LoVo (cell line): Measurements from ENCODE around the gene SRPK1.

Experiments used
- DNase-seq: peaks from one replicate; pipeline ENCODE4 v3.0.0-alpha.2; 2016; ENCODE audit warnings: low spot score

SRPK1 gene

GRCh38 chr6:35817515-35817914 is 103.4 kb downstream of the SRPK1 start:
- no peak for DNase-seq

- DNase-seq = no peak
These were observed 109.3 kb downstream of the SRPK1 start for GRCh38 chr6:35811699-35811995.

DNA sequence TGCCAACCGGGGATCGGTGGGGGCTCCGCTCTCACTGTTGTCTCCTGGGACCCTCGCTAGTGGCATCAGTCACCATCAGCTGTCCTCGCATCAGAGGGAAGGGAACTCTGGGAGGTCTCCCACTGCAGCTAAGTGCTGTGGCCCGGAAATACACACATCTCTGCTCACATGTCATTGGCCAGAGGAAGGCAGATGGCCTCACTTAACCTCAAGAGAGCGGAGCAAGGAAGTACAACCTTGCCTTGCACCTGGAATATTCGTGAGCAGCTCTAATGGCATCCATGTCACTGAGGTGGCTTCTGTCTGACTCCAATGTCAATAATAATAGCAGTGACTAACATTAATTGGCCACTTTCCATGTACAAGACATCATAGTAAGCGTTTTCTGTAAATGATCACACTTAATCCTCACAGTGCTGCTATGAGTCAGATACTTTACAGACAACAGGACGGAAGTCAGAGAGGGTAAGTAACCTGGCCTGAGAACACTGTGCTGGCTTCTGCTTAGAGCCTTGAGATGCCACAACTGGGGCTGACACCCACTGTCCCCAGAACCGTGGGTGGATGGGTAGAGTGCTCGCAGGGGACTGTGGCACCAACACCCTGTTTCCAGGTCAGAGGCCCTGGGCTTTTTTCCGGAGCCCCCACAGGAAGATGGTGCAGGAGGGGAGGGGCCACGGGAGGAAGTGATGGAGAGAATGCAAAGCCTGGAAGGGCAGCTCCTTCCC is 109.8 kb downstream of the SRPK1 start:
- DNase-seq = peak; percentile 86

DNA sequence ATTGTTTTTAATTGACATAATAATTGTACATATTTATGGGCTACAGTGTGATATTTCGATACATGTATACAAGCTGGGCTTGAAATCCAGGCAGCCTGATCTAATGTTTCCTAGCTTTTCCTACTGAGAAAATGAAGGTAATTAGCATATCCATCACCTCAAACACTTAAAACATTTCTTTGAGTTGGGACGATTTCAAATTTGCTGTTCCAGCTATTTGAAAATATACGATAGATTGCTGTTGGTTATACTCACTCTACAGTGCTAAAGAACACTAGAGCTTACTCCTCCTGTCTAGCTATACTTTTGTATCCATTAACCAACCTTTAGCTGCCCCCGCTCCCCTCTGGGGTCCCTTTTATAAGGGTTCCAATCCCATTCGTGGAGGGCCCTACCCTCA is 111.1 kb downstream of the SRPK1 start:
- no peak for DNase-seq

- no peak for DNase-seq
These were observed 112.2 kb downstream of the SRPK1 start for GRCh38 chr6:35808688-35809087.

- peak; percentile 39 for DNase-seq
These were observed 115.7 kb downstream of the SRPK1 start, which contains the start of gene LHFPL5 for GRCh38 chr6:35804996-35805736. Gene LHFPL5 (plus strand): TSS chr6:35805352. CDS start chr6:35805671, 319 bp downstream.

DNA sequence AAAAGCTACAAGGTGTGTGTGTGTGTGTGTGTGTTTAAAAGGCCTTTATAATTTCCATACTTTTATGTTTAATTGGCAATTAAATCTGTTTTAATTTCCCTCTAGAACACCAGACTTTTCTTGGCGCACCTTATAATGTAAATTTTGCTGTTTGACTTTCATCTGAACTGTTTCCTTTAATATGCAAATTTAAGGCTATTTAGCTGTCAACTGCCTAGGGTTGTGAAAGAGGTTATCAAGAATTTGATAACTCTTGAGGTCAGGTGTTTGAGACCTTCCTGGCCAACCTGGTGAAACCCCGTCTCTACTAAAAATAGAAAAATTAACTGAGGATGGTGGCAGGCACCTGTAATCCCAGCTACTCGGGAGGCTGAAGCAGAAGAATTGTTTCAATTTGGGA is 119.8 kb downstream of the SRPK1 start:
- DNase-seq = no peak

DNA sequence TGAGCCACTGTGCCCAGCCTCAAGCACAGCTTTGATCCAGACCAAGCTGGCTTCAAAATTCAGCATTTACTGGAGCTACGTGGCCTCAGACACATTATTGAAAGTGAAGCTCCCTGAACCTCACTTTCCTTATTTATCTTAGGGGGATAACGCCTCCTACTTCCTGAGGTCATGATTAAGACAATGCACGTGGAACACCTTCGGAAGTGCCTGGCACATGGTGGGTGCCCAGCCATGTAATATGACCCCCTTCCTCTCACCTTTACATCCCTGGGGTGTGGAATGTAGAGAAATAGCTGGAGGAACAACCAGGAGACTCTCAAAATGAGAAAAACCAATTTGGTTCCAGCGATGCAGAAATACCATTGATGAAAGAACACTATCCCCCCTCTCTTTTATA is 122.2 kb downstream of the SRPK1 start:
- DNase-seq = no peak

- DNase-seq = no peak
These were observed 122.9 kb downstream of the SRPK1 start for GRCh38 chr6:35797837-35798526.

GRCh38 chr6:35796236-35796635 is 124.7 kb downstream of the SRPK1 start:
- no peak for DNase-seq

- no peak for DNase-seq
These were observed 125.3 kb downstream of the SRPK1 start for GRCh38 chr6:35795453-35796071.

DNA sequence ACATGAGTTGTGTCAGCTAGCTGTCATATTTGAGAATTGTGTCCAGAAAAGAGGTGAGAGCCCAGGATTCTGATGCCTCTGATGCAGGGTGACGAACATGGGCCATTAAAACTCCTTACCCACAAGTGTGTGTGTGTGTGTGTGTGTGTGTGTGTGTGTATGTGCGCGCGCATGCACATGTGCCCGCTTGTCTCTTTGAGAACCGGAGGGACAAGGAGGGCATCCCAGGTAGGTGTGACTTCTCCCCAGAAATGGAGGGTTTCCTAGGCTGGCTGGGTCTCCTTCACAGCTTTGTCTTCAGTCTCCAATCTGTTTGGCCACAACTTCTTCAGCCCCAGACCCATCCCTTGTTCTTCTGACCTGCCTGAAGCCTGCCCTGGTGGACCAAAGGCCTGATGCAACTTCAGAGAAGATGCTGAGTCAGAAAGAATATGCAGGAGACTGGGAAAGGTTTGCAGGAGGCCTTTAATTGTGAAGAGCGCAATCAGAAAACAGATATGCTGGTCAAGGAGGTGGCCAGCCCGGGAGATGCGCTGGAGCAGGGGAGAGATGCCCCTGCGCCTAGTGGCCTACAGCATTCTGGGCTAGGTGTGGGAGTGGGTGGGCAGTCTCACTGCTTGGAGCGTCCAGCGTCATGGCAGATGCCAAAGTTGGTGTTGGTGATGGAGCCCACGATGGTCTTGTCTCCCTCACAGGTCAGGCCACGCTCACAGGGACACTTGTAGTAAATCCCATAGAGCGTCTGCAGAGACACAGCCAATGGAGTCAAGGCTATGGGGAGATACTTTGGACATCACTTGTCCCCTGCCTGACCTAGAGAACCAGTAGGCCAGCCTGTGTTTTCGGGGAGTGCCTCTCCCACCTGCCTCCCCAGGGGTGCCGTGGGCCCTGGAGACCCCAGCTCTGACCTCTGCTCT is 126.1 kb downstream of the SRPK1 start:
- no peak for DNase-seq

DNA sequence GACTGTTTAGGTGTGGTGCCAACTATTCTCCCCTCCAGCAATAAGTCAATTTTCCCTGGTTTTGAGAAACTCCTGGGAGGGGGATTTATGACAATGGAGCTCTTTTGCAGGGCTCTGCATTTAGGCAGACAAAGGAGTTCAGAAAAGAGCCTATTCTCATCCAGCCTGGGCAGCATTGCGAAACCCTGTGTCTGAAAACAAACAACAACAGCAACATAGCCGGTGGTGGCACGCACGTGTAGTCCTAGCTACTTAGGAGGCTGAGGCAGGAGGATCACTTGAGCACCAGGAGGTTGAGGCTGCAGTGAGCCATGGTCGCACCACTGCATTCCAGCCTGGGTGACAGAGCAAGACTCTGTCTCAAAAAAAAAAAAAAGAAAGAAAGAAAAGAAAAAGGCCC is 130.2 kb downstream of the SRPK1 start:
- DNase-seq = no peak

GRCh38 chr6:35788423-35788982 is 132.4 kb downstream of the SRPK1 start:
- DNase-seq = no peak

- no peak for DNase-seq
These were observed 133.4 kb downstream of the SRPK1 start for GRCh38 chr6:35787266-35788218.

- DNase-seq = no peak
These were observed 134.1 kb downstream of the SRPK1 start for GRCh38 chr6:35786810-35787209.

- DNase-seq = no peak
These were observed 134.6 kb downstream of the SRPK1 start for GRCh38 chr6:35786272-35786671.

DNA sequence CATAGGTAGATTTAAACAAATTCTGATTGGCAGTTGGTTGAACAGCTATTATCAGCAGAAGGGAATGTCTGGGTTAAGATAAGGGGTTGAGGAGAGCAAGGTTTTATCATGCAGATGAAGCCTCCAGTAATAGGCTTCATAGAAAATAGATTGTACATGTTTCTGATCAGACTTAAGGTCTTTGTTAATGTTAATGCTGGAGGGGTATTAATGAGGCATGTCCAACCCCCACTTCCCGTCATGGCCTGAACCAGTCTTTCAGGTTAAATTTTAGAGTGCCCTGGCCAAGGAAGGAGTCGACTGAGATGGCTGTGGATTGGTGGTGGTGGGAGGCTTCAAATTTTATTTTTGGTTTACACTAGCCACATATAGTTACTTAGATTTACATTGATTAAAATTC is 136.7 kb downstream of the SRPK1 start:
- DNase-seq = no peak
